NOMO-1 treated with dmso at 0.1 percent for 144 hours (cell line): ENCODE measurements around the gene ACVR2B.

ENCODE experiments used
- DNase-seq: peaks from one replicate; lab custom pipeline; 2025; ENCODE audit not compliant: unreplicated experiment; lab: John Stamatoyannopoulos, UW

ACVR2B gene

DNA sequence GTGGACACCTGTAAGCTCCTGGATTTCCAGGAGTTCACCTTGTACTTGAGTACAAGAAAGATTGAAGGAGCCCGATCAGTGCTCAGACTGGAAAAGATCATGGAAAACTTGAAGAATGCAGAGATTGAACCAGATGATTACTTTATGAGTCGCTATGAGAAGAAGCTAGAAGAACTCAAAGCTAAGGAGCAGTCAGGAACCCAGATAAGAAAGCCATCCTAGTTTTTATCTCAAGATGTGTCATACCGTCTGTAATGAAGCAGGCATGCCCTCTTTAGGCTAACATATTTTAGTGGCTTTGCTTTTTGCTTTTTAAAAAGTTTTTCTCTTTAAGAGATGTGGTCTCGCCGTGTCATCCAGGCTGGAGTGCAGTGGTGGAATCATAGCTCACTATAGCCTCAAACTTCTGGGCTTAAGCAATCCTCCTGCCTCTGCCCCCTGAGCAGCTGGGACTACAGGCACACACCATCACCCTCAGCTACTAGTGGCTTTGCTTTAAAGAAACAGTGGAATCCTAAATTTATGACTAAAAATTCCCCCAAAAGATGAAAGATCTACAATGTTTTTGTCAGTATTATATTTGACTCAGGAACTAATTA is 70.5 kb downstream of the ACVR2B start:
- DNase-seq = no peak

DNA sequence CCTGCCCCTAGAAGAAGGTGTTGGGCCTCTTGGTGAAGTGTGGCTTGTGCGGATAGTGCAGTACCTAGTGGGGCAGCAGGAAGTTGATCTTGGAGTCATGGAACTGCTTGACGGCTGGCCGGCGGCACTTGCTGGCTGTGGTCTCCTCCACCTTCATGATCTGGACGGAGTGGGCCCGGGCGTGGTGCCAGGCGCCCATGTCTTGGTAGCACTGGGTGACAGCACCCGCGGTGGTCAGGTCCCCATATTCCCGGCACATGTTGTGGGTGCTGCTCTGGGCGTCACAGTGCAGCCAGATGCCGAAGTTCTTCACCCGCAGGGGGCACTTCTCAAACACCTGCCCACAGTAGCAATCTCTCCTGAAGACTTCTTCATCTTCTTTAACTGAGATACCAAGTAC is 73.1 kb downstream of the ACVR2B start:
- DNase-seq = no peak

DNA sequence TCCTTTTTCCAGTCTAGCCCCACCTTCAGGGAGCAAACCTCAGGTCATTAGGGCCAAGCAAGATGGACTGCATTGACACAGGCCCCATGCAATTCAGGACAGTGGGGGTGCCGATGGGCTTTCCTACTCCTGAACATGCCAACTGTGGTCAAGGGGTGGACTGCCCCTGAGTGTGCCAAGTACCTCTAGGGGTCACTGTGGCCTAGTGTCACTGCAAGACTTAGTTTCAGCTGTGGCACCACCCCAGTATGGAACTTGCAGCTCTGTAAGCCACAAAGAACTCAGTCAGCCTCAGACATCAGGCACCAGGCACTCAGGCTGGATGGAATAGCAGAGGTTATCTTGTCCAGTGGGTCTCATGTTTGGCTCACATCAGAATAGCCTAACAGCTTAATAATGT is 74.8 kb downstream of the ACVR2B start:
- DNase-seq = no peak

DNA sequence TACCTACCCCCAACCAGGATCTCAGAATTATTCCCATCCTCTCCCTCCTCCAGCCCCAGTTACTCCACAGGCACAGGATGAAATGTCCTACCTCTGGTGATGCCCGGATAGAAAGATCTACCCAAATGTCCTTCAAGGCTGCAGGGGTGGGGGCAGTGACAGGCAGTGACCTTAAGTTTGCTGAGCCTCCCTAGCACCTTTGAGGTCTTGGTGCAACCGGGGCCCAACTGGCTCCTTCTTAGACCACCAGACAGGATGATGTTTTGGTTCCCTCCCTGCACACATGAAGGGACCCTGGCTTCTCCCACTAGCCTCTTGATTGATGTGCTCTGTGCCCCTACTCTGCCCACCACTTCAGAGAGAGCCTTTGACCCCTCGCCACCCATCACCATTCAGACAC is 78.8 kb downstream of the ACVR2B start:
- DNase-seq = no peak

DNA sequence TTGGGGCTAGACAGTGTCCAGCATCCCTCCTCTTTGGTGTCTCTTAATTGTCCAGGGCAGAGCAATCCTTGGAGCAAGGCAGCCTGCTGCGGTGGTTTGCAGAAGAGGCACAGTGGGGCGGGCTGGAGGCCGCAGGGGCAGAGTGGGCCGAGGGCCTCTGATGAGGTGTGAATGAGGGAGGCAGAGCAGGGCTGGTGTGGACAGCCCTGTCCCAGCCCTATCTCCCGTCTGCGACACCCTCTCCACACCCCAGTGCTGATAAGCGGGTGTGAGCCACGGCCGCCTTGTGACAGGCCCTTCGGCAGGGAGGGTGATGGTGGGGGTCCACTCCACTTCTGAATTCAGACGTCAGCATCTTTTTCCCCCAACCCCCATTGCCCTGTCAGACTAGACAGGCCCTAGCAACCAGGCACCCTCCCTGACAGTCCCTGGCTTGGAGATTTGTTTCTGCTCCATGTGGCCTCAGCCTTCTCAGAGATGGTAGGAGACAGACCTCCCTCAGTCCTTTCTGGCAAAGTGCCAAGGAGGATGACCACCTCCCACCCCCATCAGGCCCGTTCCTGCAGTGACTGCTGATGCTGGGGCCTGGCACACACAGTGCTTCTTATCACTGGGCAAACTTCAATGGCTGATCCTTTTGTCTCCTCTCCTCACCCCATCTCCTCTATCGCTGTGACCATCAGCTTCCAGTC is 79.7 kb downstream of the ACVR2B start:
- no peak for DNase-seq

DNA sequence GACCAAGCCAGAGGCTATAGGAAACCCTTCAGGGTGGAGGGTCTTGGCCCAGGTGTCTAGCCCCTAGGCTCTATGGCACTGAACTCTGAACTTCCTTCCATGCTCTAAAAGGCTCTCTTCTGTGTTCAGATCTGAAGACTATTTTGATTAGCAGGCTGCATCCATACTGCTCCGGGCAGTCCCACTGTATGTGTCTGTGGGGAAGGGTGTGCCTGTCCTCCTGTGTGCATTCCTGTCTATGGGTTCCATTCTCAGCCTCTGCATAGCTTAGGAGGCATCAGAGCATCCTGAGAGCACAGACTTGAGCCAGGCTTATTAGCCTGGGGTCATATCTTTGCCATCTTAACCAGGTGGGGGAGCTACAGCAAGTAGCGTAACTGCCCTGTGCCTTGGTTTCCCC is 80.5 kb downstream of the ACVR2B start:
- no peak for DNase-seq

DNA sequence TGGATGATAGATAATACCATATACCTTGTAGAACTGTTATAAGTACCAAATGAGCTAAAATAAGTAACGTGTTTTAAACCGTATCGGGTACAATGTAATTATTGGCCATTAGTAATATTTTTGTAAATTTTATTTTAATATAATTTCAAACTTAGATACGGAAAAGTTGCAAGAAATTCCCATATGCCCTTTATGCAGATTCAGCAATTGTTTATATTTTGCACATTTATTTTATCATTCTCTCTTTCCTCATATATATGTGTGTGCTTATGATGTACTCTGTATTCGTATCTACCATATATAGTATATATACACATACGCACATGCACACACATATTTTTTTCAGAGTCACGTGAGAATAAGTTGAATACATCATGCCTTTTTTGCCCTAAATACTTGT is 80.9 kb downstream of the ACVR2B start:
- no peak for DNase-seq

DNA sequence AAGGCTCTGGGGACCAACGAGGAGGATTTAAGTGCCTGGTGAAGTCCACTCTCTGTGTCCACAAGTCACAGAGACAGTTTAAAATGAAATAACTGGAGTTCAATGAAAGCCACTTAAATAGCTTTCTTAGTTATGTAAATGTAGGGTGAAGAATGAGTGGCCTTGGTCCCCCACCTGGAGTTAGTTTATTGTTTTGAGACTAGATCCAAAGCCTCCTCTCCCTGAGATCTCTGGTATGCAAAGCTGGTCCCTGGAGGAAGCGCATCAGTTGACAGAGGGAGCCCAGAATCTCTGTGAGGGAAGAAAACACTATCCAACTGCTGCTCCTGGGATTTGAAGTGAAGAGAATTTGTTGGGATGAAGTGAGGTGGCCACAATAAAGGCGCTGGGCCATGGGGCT is 83.0 kb downstream of the ACVR2B start:
- DNase-seq = no peak

DNA sequence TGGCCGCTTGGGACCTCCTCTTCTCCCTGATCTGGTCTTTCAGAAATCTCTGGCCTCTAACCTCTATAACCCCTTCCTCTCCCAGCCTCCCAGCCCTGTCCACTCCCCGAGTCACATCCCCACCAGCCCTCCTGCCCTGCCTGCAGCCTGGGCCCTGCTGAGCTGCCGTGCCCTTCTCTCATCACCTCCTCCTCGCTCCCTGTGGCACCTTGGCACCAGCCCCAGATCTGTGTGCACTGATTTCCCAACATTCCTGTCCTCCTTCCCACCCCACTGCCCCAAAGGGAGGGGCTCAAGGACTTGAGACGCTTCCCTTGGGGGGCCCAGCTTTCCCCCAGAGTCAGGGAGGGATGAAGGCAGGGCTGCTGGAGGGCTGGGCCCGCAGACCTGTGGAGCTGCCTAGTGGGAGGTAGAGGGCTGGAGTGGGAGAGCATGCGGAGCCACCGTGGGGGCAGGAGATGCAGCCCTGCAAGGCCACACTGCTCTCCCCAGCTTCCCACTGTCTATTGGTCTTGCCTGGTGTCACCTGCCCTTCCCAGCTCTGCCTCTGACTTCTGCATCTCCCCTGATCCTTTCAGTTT is 85.2 kb downstream of the ACVR2B start:
- DNase-seq = no peak

DNA sequence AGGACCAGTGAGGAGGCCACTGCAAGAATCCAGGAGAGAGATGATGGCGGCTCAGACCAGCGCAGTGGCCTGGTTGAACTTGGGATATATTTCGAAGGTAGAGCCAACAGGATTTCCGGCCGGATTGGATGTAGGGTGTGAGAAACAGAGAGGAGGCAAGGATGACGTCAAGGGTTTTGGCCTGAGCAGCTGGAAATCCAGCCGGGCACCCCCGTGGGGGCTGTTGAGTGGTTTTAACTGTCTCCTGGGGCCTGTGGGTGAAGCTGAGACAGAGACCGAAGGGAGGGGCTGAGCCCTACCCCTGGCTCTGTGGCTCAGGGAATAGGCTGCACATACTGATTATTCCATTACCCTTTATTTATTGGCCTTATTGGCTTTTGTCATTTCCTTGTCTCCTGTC is 88.1 kb downstream of the ACVR2B start:
- DNase-seq = no peak
